Right atrium auricular region (tissue), 2 donors: ENCODE results near the gene FAM124A. TPM values are rescaled to one million over a fixed set of nuclear protein-coding genes. Genes with fewer than 3 reads are reported as not detected.

Experiments used
- DNase-seq: peaks from one replicate; pipeline ENCODE4 v3.0.0-alpha.2; 2019; ENCODE audit warnings: low spot score
- H3K27ac ChIP-seq, 2 donors: fragments of 200-600 bp; sonication (generic); 1 replicate in 1 of 2; 2 replicates in 1 of 2; pipeline ENCODE4 v1.5.1; 2016 to 2019
- H3K27me3 ChIP-seq, 2 donors: fragments of 200-600 bp; sonication (generic); one replicate each; pipeline versions ENCODE4 v1.5.1 to v1.6.0; 2017 to 2019
- H3K36me3 ChIP-seq: fragments of 200-600 bp; sonication (generic); one replicate; pipeline ENCODE4 v1.5.1; 2016
- H3K4me1 ChIP-seq, 2 donors: fragments of 200-600 bp; sonication (generic); one replicate each; pipeline versions ENCODE4 v1.5.1 to v1.6.0; 2017 to 2019
- H3K4me3 ChIP-seq, 2 donors: fragments of 200-600 bp; sonication (generic); 1 replicate in 1 of 2; 2 replicates in 1 of 2; pipeline ENCODE4 v1.5.1; 2017 to 2019; ENCODE audit warnings: mild to moderate bottlenecking in 1 of 2, moderate library complexity in 1 of 2
- H3K9me3 ChIP-seq, 2 donors: fragments of 200-600 bp; sonication (generic); one replicate each; pipeline ENCODE4 v1.5.1; 2019
- CTCF ChIP-seq, 2 donors: fragments of 200-600 bp; sonication (generic); IDR thresholded peaks; one replicate each; pipeline ENCODE4 v1.5.1; 2019; ENCODE audit warnings: antibody characterized with exemption in 2 of 2
- total RNA-seq, 2 donors: library from RNA; depleted of rRNA; stranded (reverse); fragments of >200 nt; gene quantifications; one replicate each; pipeline ENCODE4 v1.1.0, GENCODE V29; 2016

The FAM124A gene
- total RNA-seq, 2 donors from 2014 or later: 8.0 to 8.6 TPM

DNA sequence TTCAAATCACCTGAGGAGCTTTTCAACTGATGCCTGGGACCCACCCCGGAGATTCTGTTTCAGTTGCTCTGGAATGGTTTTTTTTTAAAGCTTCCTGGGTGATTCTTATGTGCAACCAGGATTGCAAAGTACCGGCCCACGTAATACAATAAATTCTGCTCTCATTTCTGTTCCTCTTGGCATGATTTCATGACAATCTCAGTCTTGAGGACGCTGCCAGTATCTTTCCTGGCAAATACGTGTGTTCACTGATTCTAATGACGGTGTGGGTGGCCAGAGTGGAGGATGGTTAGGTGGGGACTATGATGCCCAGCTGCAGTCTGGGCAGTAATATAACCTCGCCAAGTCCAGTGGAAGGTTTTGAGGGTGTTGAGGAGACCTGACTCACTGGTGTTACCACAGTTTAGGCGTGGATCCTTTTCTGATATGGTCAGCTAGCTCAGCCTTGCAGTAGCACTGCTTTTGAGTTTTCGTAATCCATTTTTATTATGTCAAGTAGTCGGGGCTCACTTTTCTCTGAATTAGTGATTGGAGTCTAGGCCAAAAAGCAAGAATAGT lies 49.4 kb downstream of the FAM124A start:
- no peaks in the 10 kb centered on the region for H3K9me3 ChIP-seq
- H3K4me1 ChIP-seq: peaks cover 0 to 33% of the 10 kb centered on the region in 2 donors
- DNase-seq: no peak
- H3K36me3 ChIP-seq: no peaks in the 10 kb centered on the region
- no peak for TF ChIP-seq CTCF (IDR thresholded peaks at IDR 0.05)
- H3K27me3 ChIP-seq: no peaks in the 10 kb centered on the region
- no peak overlapping the region for H3K27ac ChIP-seq
- H3K4me3 ChIP-seq: no peak overlapping the region

DNA sequence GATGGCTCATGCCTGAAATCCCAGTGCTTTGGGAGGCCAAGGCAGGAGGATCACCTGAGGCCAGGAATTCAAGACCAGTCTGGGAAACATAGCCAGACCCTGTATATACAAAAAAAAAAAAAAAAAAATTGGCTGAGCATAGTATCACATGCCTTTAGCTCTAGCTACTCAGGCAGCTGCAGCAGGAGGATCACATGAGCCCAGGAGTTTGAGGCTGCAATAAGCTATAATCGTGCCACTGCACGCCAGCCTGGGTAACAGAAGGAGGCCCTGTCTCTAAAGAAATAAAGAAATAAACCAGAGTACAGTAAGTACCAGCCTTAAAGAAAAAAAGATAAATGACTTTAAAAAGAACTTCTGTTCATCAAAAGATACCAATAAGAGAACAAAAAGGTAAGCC lies 52.9 kb downstream of the FAM124A start:
- no peaks in the 10 kb centered on the region for H3K36me3 ChIP-seq
- H3K4me3 ChIP-seq: no peak overlapping the region
- TF ChIP-seq CTCF (IDR thresholded peaks at IDR 0.05): no peak
- H3K4me1 ChIP-seq: peaks cover 0 to 34% of the 10 kb centered on the region in 2 donors
- DNase-seq: no peak
- no peaks in the 10 kb centered on the region for H3K27me3 ChIP-seq
- no peak overlapping the region for H3K27ac ChIP-seq
- no peaks in the 10 kb centered on the region for H3K9me3 ChIP-seq

DNA sequence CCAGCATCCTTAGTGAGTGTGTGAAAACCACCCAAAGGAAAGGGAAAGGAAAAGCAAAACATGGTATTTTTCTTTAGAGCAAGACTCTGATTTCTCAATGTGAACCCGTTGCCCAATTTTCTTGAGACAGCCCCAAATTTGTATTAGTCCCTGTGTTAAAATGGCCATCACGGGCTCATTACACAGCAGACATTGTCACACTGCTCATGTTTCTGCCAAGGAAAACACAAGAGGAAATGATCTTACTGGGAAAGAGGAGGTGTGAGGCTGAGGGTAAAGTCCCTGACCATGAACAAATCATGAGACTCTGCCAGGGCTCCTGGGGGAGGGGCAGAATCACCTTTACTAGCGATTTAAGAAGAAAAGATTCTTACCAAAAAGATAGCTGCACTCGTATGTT lies 54.4 kb downstream of the FAM124A start:
- Histone ChIP-seq H3K27me3 (no peaks in the 10 kb centered on the region), H3K4me3 (no peak overlapping the region), H3K36me3 (no peaks in the 10 kb centered on the region), H3K27ac (peak overlapping the region in 1 of 2 donors; percentile 31), H3K4me1 (peaks cover 0 to 30% of the 10 kb centered on the region in 2 donors), H3K9me3 (no peaks in the 10 kb centered on the region)
- DNase-seq: no peak
- no peak for TF ChIP-seq CTCF (IDR thresholded peaks at IDR 0.05)

DNA sequence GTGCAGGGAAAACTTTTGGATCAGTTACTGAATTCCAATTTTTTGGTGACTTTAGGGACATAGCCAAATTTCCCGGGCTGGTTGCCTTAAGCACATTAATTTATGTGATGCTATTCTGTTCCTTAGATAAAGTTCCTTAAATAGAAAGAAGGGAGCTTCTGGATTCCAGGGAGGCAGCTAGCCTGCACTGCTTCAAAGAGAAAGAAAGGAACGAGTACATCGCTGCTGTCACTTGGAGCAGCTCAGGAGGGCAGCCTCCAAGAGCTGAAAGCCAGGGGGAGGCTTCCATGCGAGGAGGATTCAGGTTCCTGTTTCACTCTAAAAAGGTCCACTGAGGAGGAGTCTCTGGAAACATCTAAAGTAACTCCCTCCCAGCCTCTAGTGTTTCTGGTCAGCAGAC lies 55.7 kb downstream of the FAM124A start:
- no peak overlapping the region for H3K27ac ChIP-seq
- no peak overlapping the region for H3K4me3 ChIP-seq
- H3K4me1 ChIP-seq: peaks cover 0 to 33% of the 10 kb centered on the region in 2 donors
- TF ChIP-seq CTCF (IDR thresholded peaks at IDR 0.05): no peak
- H3K27me3 ChIP-seq: no peaks in the 10 kb centered on the region
- DNase-seq: no peak
- H3K9me3 ChIP-seq: no peaks in the 10 kb centered on the region
- H3K36me3 ChIP-seq: no peaks in the 10 kb centered on the region

DNA sequence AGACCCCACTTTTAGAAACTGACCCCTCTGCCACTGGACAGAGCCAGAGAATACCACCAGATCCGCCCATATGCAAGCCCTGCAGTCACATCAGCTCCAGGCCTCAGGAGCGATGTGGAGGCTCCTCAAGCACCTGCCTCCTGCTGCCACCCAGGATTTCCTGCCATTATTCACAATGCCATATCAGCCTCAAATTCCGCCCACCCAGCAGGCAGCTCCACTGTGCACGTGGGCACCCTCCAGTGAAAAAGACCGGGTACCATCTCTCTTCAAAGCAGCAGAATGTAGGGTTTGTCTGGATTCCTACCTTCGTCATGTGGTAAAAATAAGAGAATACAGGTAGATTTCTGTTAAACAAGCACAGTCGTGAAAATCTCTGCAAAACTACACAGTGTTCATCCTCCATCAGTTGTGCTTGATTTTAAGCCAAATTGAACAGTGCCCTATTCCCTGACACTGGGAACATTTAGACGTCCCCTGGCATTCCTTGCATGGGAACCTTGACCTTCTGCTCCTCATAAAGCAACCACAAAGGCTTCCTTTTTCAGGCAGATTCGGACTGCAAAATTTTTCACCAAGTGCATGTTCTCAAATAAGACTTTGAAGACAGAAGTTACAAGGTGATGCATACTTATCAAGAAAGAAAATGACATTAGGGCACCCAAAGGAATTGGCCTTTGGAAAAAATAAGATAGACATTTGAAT lies 56.4 kb downstream of the FAM124A start:
- DNase-seq: no peak
- Histone ChIP-seq H3K27me3 (no peaks in the 10 kb centered on the region), H3K27ac (no peak overlapping the region), H3K4me1 (peaks cover 0 to 33% of the 10 kb centered on the region in 2 donors), H3K9me3 (no peaks in the 10 kb centered on the region), H3K36me3 (no peaks in the 10 kb centered on the region), H3K4me3 (no peak overlapping the region)
- no peak for TF ChIP-seq CTCF (IDR thresholded peaks at IDR 0.05)
